Left forelimb (tissue), 1 donor: ENCODE results near the gene ENAH.
"Not testable (repeated sequence)": the region's sequence is repeated elsewhere in the genome, so short reads cannot be mapped to it uniquely, and the experiment has no call there.

ENCODE experiments used
- DNase-seq: peaks from one replicate; pipeline ENCODE4 v3.0.0-alpha.2; 2018; ENCODE audit warnings: low spot score

Gene ENAH

GRCh38 chr1:225652729-225653462 lies at the start of gene ENAH:
Gene ENAH (minus strand): TSS chr1:225653123. CDS start chr1:225652690, 433 bp downstream.
- DNase-seq = peak; percentile 89

- no peak for DNase-seq
Measured at GRCh38 chr1:225700889-225701465, 48.1 kb upstream of the ENAH start.

- DNase-seq = no peak
Measured at GRCh38 chr1:225700164-225700821, 47.4 kb upstream of the ENAH start.

- no peak for DNase-seq
Measured at GRCh38 chr1:225699336-225699735, 46.4 kb upstream of the ENAH start.

- DNase-seq = not testable (repeated sequence)
Measured at GRCh38 chr1:225698194-225698593, 45.3 kb upstream of the ENAH start.

- DNase-seq = peak; percentile 76
Measured at GRCh38 chr1:225697428-225697827, 44.5 kb upstream of the ENAH start.

- peak; percentile 77 for DNase-seq
Measured at GRCh38 chr1:225695578-225696337, 42.8 kb upstream of the ENAH start.

- no peak for DNase-seq
Measured at GRCh38 chr1:225694151-225694603, 41.3 kb upstream of the ENAH start.

- not testable (repeated sequence) for DNase-seq
Measured at GRCh38 chr1:225693697-225694096, 40.8 kb upstream of the ENAH start.

GRCh38 chr1:225693085-225693696 lies 40.3 kb upstream of the ENAH start:
- DNase-seq = no peak

GRCh38 chr1:225692517-225692879 lies 39.6 kb upstream of the ENAH start:
- no peak for DNase-seq

- no peak for DNase-seq
Measured at GRCh38 chr1:225691861-225692516, 39.1 kb upstream of the ENAH start.

- DNase-seq = no peak
Measured at GRCh38 chr1:225691377-225691776, 38.5 kb upstream of the ENAH start.

- DNase-seq = no peak
Measured at GRCh38 chr1:225689882-225690459, 37.0 kb upstream of the ENAH start.

GRCh38 chr1:225688345-225688744 lies 35.4 kb upstream of the ENAH start:
- no peak for DNase-seq

GRCh38 chr1:225685476-225686176 lies 32.7 kb upstream of the ENAH start:
- no peak for DNase-seq

GRCh38 chr1:225684741-225685140 lies 31.8 kb upstream of the ENAH start:
- no peak for DNase-seq

GRCh38 chr1:225681231-225681630 lies 28.3 kb upstream of the ENAH start:
- no peak for DNase-seq

GRCh38 chr1:225678545-225678944 lies 25.6 kb upstream of the ENAH start:
- DNase-seq = peak; percentile 6

- DNase-seq = peak; percentile 12
Measured at GRCh38 chr1:225677350-225678124, 24.6 kb upstream of the ENAH start.
